ENCODE results near the gene MBD3L2.
A peak's percentile ranks its signal among the peaks of the same experiment; 100 is the strongest.
"Not testable (repeated sequence)": the region's sequence is repeated elsewhere in the genome, so short reads cannot be mapped to it uniquely, and the experiment has no call there.

MBD3L2 gene

DNA sequence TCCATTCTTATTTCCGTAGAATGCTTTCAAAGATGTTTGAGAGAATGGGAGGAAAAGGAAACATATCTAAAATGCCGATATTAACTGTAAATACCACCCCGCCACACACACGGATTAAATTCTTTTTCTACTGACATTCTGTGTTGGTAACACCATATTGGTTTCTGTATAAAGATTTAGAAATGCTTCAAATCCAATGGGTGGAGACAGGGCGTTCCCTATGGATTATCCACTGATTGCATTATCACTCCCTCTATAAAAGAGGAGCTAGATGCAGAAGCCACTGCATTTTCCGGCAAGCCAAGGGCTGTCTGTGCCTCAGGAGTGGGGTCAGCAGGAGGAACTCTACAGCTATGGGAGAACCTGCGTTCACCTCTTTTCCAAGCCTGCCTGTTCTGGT lies at the start of gene MBD3L2:
Gene MBD3L2, plus strand, starts transcription at position 301 of the 400 bp plus-strand sequence. Its CDS starts 53 bp downstream, at position 354.
- not testable (repeated sequence) for DNase-seq (ENCODE audit: low read depth)

DNA sequence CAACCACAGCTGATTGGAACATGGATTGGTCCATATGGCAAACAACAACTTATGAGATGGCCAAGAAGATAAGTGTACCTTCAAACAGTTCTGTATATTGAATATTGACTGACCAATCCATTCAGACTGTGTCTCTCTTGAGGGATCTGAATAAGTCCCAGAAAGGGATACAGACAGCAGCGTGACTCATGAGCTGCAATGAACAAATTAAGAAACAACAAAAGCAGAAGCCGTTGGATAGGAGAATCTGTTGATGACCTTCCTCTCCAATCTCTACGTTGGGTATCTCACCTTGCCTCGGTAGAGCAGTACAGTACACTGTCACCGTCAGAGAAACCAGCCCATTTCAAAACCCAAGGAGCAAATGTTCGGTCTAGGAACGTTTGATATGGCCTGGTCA lies 49.2 kb upstream of the MBD3L2 start:
- DNase-seq (ENCODE audit: low read depth), result no peak

DNA sequence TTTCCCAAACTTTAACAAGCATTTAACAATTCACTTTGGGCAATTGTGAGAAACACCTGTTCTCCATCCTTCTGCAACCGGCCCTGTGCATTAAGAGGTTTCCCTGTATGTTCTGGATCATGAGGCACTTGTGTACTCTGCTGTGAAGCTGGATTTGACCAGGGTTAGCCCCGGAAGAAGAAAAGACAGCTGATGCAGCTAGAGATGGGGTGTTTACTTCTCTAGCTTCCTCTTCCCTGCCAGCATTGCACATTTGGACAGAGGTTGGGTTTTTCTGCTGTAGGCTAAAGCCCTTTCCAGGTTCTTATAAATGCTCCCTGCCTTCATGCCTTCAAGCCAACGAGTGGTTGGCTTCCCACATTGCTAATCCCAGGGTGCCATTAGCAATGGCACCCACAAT lies 48.8 kb upstream of the MBD3L2 start:
- no peak for DNase-seq (ENCODE audit: low read depth)

- DNase-seq (ENCODE audit: low read depth), result no peak
Measured at GRCh38 chr19:7000816-7001215, 48.3 kb upstream of the MBD3L2 start.

DNA sequence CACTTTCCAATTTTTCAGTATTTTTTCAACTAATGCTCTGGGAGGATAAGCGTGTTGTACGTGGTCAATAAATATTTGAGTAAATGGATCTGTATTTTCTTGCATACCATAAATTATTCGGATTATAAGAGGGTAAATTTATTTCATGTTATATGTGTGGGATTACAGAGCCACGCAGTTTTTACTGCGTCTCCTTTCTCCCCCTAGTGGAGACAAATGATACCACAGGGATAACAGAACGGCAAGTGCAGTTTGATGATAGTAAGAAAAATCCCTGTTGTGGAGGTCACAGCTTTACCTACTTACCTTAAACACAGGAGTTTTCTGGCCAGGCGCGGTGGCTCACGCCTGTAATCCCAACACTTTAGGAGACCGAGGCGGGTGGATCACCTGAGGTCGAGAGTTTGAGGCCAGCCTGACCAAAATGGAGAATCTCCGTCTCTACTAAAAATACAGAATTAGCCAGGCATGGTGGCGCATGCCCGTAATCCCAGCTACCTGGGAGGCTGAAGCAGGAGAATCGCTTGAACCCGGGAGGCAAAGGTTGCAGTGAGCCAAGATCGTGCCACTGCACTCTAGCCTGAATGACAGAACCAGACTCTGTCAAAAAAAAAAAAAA lies 44.7 kb upstream of the MBD3L2 start:
- DNase-seq (ENCODE audit: low read depth), result no peak

DNA sequence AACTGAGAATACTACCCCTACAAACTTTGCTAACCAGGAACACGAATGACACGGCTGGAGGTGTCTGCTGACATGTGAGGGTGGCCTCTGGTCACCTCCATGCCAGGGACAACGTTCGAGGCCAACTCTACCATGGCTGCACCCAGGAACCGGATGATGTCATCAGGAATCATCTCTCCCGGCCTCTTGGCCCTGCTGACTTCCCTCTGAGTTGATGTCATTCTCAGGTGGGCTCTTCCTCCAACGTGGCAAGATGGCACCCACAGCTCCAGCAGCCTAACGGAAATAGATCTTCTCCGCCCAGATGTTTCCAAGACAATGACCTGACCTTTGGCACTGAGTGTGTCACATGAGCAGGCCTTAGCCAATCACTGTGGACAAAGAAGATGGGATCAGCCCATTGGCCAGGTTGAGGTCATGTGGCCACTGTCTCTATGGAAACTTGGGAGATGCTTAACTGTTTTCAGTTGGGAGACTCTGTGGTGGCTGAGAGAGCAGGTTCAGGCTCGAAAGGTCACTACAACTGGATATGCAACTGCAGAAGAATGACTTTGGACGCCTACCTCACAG lies 42.9 kb upstream of the MBD3L2 start:
- DNase-seq (ENCODE audit: low read depth), result no peak

- no peak for DNase-seq (ENCODE audit: low read depth)
Measured at GRCh38 chr19:7007859-7008258, 41.3 kb upstream of the MBD3L2 start.

DNA sequence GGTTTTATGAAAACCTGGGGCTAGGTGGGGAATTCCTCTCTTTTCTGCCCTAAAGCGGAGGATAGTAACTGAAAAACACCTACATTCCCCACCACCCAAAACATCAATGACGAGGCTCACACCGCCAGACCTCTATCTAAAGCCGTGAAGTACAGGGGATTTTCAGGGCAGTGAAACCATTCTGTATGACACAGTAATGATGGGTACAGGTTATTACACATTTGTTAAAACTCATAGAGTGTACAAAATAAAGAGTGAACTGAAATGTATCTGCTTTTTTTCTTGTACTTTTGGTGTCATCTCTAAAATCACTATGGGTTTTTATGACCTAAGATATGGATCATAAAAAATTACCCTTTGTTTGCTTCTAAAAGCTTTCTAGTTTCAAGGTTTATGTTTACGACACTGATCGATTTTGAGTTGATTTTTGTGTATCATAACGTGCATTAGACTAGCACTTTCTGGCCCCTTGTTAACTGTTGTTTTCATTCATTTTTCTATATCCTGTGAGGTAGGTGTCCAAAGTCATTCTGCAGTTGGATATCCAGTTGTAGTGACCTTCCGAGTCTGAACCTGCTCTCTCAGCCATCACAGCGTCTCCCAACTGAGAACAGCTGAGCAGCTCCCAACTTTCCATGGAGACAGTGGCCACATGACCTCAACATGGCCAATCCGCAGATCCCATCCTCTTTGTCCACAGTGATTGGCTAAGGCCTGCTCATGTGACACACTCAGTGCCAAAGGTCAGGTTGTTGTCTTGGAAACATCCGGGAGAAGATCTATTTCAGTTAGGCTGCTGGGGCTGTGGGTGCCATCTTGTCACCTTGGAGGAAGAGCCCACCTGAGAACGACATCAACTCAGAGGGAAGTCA lies 38.2 kb upstream of the MBD3L2 start:
- DNase-seq (ENCODE audit: low read depth), result no peak

DNA sequence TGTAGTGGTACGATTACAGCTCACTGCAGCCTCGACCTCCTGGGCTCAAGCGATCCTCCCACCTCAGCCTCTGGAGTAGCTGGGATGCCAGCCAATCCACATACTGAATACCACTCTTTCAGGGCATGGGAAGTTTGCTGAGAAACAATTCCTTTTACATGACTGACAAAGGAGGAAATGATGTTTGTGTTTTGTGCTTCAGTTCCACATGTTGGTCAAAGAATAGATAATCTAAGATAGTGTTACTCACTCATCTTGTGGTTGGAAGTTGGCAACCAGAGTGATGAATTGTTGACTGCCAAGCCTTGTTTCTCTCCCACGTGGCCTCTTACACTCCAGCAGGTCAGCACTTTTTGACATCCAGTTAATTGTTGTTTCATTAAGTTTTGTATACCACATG lies 35.4 kb upstream of the MBD3L2 start:
- DNase-seq (ENCODE audit: low read depth), result peak; percentile 14

GRCh38 chr19:7018828-7019227 lies 30.3 kb upstream of the MBD3L2 start:
- no peak for DNase-seq (ENCODE audit: low read depth)

- not testable (repeated sequence) for DNase-seq (ENCODE audit: low read depth)
Measured at GRCh38 chr19:7021331-7021730, 27.8 kb upstream of the MBD3L2 start, which contains the start of gene MBD3L2B. Gene MBD3L2B, minus strand, starts transcription at chr19:7021431. Its CDS starts 34 bp downstream, at chr19:7021397.

- not testable (repeated sequence) for DNase-seq (ENCODE audit: low read depth)
Measured at GRCh38 chr19:7028790-7029189, 20.3 kb upstream of the MBD3L2 start.

DNA sequence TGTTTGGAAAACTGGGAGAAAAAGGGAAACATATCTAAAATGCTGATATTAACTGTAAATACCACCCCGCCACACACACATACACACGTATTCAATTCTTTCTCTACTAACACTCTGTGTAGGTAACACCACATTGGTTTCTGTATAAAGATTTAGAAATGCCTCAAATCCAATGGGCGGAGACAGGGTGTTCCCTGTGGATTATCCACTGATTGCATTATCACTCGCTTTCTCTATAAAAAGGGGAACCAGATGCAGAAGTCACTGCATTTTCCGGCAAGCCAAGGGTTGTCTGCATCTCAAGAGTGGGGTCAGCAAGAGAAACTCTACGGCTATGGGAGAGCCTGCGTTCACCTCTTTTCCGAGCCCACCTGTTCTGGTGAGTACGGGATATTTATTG lies 18.8 kb upstream of the MBD3L2 start, which contains the start of gene MBD3L5:
Gene MBD3L5, plus strand, starts transcription at position 301 of the 400 bp plus-strand sequence. Its CDS starts 34 bp downstream, at position 335.
- not testable (repeated sequence) for DNase-seq (ENCODE audit: low read depth)

DNA sequence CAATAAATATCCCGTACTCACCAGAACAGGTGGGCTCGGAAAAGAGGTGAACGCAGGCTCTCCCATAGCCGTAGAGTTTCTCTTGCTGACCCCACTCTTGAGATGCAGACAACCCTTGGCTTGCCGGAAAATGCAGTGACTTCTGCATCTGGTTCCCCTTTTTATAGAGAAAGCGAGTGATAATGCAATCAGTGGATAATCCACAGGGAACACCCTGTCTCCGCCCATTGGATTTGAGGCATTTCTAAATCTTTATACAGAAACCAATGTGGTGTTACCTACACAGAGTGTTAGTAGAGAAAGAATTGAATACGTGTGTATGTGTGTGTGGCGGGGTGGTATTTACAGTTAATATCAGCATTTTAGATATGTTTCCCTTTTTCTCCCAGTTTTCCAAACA lies 9.0 kb upstream of the MBD3L2 start, which contains the start of gene MBD3L4:
Gene MBD3L4, minus strand, starts transcription at position 101 of the 400 bp plus-strand sequence. Its CDS starts 35 bp downstream, at position 66.
- DNase-seq (ENCODE audit: low read depth), result not testable (repeated sequence)

GRCh38 chr19:7041563-7041962 lies 7.6 kb upstream of the MBD3L2 start:
- not testable (repeated sequence) for DNase-seq (ENCODE audit: low read depth)

DNA sequence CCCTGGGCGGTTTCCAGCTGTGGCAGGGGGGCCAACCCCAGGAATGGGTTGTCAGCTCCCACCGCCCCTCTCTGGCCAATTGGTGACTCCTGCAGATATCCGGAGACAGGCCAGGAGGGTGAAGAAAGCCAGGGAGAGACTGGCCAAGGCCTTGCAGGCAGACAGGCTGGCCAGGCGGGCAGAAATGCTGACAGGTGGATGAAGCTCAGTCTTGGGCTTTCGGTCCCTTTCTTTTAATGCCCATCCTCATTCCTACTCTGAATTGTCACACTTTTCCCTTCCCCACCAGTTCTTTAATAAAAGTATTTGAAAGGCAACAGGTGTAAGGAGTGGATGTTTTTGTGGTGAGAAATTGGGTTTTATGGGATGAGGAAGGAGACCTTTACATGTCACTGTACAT lies 2.3 kb downstream of the MBD3L2 start:
- DNase-seq (ENCODE audit: low read depth), result not testable (repeated sequence)

GRCh38 chr19:7052896-7053295 lies 3.8 kb downstream of the MBD3L2 start:
- DNase-seq (ENCODE audit: low read depth), result not testable (repeated sequence)

DNA sequence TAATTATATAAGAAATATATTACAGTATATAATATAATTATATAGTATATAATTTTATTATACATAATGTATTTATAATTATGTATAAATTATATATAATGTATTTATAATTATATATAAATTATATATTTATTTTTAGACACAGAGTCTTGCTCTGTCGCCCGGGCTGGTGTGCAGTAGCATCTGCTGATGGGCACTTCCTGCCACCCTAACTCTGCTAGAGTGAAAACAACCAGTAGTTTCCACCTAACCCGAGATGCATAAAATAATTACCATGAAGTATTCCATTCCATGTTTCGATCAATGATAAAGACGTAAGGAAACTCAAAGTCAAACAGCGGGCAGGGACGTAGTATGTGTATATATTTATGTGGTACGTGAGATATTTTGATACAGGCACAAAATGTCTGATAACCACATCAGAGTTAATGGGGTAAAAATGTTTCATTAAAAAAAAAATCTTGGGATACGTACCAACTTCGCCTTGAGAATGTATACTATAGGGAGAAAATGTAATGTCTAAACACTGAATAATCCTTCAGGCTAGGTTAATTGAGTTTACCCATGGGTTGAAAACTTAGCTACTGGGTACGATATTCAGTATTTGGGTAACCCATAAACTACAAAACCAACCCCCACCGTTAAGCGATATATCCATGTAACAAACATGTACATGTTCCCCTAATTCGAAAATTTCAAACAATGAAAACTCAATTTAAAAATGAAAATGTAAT lies 5.7 kb downstream of the MBD3L2 start:
- DNase-seq (ENCODE audit: low read depth), result not testable (repeated sequence)

- not testable (repeated sequence) for DNase-seq (ENCODE audit: low read depth)
Measured at GRCh38 chr19:7055679-7056078, 6.6 kb downstream of the MBD3L2 start.

DNA sequence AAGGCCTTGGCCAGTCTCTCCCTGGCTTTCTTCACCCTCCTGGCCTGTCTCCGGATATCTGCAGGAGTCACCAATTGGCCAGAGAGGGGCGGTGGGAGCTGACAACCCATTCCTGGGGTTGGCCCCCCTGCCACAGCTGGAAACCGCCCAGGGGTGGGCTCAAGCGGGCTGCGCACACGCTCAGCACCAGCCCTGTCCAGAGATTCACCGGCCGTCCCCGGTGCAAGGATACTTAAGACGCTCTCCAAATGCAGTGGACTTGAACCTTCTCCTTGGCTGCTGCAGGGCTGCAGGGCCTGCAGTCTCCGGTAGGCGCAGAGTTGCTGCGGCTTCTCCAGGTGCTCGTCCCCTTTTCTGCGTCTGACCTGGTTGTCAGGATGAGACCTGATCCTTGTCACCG lies 7.2 kb downstream of the MBD3L2 start:
- DNase-seq (ENCODE audit: low read depth), result not testable (repeated sequence)

GRCh38 chr19:7058576-7058975 lies 9.5 kb downstream of the MBD3L2 start, which contains the start of gene MBD3L3:
Gene MBD3L3, minus strand, starts transcription at chr19:7058676. Its CDS starts 71 bp downstream, at chr19:7058605.
- not testable (repeated sequence) for DNase-seq (ENCODE audit: low read depth)

- DNase-seq (ENCODE audit: low read depth), result not testable (repeated sequence)
Measured at GRCh38 chr19:7059977-7060376, 10.9 kb downstream of the MBD3L2 start.
